ENCODE results near the gene GC.
"Not testable (repeated sequence)": the region's sequence is repeated elsewhere in the genome, so short reads cannot be mapped to it uniquely, and the experiment has no call there.

GC gene

DNA sequence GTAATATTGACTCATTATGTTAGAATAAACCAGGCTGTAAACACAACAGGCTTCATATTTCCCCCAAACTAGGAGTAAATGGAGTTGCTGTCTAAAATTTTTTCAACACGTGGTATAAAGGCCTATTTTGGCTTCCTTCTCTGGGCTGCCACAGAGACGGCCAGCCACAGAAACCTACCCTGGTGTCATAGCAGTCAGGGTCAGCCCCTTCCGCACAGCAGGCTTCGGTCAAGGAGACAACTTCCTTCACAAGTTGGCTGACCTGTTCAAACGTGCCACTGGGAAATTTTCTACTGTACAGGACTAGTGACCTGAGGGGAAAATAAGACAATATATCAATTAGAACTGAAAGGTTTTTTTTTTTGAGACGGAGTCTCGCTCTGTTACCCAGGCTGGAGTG, 15.8 kb downstream of the GC start:
- DNase-seq (ENCODE audit: low read depth): no peak

DNA sequence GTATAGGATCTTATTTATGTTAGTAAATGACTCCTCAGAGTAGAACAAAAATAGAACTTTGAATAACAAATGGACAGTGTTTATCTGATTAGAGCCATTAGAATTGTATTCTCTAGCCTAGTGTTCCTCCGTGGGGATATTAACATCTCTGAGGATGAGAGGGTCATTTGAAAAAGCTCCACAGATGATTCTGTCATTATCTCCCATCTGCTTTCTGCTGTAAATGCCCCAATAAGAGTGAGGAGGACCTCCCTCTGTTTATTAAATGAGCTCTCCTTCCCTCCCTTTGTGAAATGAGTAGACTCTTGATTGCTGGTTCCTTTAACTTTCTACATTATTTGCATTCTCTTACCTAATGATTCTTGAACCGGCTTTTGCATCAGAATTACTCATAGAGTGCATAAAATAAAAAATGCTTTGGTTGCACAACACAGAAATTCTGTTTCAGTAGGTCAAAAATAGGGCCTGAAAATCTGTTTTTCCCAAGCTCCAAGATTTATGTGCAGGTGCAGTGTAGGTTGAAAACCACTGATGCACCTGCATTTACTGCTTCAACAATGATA, 18.0 kb downstream of the GC start:
- DNase-seq (ENCODE audit: low read depth): no peak

DNA sequence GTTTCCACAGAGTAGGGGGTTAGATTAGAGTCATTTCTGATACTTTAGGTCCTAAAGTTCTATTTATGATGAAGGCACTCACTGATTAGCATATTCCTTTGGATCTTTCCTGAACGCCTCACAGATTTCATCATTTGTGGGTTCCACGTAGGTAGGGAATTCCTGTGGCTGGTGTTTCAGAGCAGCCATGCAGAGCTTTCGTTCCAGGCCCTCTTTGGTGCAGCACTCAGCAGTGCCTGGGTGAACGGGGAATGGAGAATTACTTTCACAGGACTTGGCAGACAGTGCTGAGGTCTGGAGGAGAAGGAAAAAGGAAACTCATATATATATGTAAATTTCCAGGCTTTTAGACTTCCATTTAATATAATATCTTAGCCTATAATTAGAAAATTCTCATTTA, 18.5 kb downstream of the GC start:
- DNase-seq (ENCODE audit: low read depth): no peak

DNA sequence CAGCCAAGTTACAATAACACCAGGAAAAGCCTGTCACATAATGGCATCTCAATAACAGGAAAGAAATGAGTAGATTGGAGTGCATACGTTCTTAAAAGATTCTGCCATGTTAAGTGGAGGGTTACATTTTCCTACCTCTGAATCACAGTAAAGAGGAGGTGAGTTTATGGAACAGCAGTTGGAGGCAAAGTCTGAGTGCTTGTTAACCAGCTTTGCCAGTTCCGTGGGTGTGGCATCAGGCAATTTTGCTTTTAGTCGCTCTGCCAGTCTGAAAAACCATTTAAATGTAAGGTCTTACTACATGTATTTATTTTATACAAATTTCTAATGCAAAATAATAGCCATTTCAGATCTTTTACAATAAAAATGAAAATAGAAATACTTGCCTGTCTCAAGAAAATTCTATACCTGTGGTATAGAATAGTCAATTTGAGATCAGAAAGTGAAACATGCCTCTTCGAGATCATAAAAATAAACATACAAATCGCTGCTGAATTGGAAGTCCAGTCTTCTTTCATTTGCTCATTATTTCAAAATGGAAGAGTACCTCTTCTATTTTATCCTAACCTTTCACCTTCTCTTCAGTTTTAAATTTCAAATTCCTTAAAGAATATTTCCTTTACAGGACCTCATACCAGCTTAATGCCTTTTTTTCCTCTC, 31.4 kb downstream of the GC start:
- DNase-seq (ENCODE audit: low read depth): no peak

DNA sequence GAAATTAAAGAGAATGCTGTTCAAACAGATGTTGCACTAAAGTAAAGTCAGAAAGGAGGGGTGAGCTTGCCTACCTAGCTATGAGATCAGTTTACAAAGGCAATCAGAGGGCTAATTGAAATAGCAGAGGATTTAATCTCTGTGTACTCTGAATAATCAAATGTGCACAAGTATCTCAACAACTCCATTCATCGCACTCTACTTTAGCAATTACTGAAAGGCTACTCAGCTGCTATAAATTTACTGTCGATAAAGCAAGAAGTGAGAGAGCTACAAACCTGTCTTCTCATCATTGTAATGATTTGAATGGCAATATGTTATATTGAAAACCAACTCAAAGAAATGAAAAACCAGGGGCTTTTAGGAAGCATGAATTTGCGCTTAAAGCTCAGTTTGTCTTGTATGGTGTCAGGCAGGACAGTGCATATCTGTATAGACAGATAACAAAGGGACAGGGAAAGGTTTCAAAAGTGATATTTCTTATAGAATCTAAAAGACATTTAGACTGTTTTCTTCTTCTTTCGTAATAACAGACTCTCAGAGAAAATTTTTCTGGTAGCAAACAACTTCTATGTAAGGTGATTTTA, 34.8 kb downstream of the GC start:
- DNase-seq (ENCODE audit: low read depth): no peak

DNA sequence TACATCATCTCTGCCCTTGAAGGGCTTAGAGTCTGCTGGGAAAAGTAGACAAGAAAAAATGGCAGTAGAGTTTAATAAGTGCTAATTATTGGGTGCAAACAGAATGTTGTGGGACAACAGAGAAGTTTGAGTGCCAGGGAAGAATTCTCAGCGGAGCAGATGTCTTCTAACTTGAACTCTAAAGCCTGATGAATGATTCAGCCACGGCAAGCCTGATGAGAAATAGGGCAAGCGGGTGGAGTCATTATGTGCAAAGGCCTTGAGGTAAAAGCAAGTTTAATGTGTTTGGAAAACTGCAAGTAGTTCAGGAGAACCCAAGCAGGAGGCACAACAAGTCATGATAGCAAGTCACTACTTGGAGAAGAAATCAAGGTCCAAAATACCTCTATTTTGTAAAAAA, 37.5 kb downstream of the GC start:
- no peak for DNase-seq (ENCODE audit: low read depth)

DNA sequence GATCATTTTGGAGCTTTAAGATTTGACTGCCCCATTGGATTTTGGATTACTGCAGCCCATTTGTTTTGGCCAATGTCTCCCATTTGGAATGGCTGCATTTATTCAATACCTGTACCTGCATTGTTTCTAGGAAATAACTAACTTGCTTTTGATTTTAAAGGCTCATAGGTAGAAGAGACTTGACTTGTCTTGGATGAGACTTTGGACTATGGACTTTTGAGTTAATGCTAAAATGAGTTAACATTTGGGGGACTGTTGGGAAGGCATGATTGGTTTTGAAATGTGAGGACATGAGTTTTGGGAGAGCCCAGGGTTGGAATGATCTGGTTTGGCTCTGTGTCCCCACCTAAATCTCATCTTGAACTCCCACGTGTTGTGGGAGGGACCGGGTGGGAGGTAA, 45.1 kb downstream of the GC start:
- not testable (repeated sequence) for DNase-seq (ENCODE audit: low read depth)

DNA sequence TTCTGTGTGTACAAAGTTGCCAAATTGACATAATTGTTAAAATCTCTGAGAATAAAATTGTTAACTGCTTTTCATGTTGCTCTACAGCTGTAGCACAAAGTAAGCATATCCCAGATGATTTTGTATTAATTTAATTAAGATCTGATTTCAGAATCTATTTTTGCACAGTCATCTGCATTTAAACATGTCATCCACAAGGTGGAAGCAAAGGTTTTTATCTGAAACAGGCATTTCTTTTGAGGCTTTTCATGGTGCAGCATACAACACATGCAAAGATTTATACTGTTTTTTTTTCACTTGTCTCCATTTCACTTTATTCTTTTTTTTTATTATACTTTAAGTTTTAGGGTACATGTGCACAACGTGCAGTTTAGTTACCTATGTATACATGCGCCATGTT, 51.2 kb downstream of the GC start:
- no peak for DNase-seq (ENCODE audit: low read depth)

DNA sequence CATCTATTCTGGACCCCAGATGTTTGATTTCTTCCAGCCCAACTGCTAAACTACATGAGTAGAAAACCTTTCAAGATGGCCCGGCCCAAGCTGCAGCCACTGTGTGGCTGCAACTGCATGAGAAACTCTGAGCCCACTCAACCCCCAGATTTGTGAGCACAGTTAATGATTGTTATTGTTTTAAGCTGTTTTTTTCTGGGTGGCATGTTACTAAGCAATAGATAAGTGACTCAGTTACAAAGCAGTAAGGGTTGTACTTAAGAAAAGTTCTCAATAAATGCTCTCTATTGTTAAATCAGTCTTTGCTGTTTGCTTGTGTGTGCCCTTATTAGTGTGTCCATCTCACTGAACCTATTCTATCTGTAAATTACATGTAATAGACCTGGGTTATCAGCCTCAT, 51.8 kb downstream of the GC start:
- no peak for DNase-seq (ENCODE audit: low read depth)

DNA sequence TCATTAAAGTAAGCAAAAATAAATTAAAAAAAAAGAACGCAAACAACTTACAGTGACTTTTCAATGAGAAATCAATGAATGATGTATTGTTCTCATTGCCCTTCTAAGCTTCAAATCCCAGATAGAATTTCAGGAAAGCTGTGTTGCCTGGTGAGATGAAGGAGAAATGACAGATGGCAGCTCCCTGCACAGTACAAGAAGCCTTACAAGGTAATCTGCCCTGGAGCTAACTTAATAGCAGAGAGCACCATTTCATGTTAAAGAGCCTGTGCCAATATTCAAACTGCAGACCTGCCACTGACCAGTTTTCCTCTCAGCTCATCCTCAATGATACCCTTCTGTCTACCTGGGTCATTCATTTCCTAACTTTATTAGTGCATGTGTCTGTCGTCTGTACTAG, 54.0 kb downstream of the GC start:
- no peak for DNase-seq (ENCODE audit: low read depth)

DNA sequence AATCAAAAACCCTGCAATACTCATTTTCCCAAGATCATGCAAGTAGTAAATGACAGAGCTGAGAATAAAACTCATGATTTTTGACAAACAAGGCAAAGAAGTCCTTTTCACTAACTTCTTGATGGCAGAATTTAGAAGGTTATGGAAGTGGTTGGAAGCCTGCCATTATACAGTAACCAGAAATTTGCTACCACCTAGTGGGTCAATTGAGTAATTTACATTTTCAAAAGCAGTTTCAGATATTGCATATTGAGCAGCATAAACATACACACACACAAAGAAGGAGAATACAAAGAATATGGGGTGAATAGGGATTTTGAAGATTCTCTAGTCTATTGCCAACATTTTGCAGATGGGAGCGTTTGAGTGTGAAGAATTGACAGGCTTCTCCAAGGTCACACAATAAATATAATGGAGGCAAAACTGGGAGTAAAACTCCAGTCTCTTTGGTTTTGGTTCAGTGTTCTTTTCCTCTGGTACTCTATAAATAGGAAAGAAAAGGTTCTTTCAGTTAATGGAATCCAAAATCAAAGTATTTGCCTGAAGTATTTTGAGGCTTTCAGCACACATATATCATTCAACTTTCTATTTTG, 70.2 kb downstream of the GC start:
- no peak for DNase-seq (ENCODE audit: low read depth)

DNA sequence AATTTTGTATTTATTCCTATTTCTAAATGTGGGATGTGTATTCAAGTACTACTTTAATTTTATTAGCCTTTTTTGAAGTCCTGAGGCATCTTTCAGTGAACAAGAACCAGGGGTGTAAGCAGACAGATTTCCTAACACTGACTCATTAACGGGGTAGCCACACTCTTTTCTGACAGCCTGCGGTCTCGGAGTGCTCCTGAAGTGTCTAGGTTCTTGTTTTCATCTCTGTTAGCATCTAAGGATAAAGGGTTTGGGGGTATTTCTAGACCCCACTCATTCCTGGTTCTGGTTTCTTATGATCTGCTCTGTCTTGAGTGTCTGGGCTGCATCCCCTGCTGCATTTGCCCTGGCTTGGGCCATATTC, 71.9 kb downstream of the GC start:
- DNase-seq (ENCODE audit: low read depth): no peak

DNA sequence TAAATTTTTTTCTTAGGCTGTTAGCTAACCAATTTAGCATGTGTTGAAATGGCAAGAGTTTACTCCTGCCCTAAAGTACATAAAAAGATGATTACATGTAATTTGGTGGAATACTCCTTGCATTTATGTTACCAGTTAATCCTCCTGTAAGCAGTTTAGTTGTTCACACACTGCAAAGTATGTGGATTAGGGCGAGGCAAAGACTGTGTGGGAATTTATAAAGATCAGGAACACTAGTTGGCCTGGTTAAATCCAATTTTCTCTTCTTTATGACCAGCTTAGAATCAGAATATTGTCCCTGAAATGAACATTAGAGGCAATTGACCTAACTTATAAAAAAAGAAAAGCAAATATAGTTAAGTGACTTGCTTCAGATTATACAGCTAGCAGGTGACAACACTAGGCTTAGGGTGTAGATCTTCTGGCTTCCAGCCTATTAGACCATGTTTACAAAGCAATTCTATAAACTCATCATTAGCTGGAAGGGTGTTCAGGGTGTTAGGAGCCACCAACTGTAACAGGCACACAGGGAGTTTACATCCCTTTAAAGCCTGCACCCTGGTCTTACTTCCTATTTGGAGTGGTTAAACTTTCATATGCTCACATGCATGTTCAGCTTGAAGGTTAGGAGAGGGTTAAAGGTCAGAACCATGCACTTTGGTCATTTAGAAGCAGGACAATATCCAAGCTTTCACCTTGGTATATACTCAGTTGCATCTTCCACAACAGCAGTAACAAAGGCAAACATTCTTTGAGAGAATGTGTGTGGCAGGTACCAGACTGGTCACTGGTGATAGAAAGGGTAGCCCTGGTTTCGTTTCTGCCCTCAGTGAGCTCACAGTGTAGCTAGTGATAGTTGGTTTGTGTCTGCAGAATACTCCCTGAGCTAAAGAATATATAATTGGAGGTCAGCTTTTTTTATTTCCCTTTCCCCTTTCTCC, 72.6 kb downstream of the GC start:
- no peak for DNase-seq (ENCODE audit: low read depth)

DNA sequence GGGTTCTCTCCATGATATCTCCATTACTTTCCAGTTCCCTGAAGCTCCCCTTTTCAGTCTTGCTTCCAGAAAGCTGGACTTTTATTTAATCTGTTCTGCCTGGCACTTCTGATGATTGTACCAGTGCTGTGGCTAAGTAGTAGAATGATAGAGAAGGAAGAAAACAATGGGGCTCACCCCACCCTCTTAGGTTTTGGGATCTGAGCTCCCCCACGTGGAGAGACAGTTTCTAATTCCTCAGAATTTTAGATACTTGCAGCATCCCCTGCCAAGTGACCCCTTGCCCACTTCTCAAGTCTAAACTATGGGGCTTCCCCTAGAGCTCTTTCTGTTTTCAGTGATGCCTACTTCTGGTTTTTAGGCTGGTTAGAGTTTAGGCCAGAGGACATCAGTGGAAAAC, 73.9 kb downstream of the GC start:
- DNase-seq (ENCODE audit: low read depth): no peak

DNA sequence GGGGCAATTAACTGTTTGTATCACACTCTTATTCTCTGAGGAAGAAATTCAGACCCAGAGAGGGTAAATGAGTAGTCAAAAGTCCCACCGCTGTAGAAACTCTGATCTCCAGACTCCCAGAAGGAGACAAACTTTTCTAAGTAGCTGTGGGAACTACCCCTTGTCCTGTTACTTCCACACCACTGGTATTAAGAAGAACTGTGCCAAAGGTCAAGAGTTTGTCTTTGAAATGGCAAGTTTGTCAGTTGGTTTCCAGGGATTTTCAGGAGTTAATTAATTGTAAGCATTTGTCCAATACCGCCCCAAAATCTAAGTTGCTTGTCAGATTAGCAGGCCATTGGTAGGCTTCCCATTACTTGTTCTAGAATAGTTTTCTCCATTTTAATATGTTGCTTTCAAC, 85.7 kb downstream of the GC start:
- no peak for DNase-seq (ENCODE audit: low read depth)

DNA sequence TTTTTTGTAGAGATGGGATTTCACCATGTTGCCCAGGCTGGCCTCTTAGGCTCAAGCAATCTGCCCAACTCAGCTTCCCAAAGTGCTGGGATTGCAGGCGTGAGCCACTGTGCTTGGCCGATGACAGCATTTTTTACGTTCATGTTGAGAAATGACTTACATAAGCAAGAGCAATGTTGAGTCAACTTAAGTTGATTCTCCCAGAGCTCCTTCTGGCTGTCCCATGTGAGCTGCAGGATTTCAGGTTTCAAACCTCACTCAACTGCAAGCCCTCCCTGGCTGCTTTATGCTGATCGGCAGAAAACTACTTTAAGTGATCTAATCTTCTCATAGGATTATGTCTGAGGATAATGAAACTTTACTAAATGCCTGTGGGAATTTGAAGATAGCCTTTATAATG, 86.8 kb downstream of the GC start:
- DNase-seq (ENCODE audit: low read depth): no peak

DNA sequence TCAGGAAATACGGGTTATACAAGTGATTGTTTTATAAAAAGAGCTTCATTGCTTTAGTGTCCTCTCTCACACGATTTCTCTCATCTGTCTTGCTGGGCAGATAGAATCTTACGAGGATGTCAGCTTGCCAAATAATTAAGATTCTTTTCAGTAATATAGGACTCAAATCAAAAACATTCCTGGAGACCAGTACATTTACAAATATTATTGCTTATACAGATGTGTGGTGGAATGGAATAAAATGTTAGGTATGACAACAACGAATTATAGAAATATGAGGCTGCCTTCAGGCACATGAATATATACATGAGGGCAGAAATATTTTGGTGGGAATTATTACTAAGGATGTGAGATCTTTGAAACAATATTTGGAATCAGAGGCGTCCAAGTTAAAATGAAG, 88.9 kb downstream of the GC start:
- no peak for DNase-seq (ENCODE audit: low read depth)

DNA sequence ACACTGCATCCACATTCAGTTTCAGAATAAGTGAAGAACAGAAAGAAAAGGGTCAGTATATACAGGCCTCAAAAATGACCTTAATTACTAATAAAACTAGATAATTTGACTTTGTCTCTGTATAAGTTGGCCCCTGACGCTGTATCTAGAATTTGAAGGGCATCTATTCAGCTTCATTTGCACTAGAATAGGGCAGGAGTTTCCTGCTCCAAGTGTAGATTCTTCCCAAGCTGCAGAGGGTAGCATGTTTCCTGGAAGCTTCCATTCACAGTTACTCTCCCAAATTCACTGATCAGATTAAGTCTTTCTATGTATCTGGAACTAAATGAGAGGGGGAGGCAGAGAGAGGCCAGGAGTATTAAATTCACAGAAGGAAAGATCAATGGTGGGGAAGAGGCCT, 90.9 kb downstream of the GC start:
- no peak for DNase-seq (ENCODE audit: low read depth)

DNA sequence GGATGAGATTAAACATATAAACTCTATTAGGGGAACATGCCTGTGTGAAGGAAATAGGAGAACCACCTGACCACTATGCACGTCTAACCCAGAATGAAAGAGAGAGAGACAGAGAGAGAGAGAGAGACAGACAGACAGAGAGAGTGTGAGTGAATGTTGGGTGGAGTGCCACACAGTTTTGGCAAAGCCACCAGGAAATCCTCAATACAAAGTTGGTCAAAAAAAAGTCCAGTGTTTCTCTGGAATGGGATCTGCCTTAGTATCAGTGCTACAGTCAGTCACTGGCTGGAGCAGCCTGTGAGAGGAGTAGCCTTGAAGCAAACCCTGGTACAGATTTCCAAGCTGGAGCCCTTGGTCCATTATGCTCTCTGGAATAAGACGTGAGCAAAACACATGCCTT, 91.7 kb downstream of the GC start:
- DNase-seq (ENCODE audit: low read depth): no peak
